Measurements from ENCODE around the gene VCPKMT.

VCPKMT gene

DNA sequence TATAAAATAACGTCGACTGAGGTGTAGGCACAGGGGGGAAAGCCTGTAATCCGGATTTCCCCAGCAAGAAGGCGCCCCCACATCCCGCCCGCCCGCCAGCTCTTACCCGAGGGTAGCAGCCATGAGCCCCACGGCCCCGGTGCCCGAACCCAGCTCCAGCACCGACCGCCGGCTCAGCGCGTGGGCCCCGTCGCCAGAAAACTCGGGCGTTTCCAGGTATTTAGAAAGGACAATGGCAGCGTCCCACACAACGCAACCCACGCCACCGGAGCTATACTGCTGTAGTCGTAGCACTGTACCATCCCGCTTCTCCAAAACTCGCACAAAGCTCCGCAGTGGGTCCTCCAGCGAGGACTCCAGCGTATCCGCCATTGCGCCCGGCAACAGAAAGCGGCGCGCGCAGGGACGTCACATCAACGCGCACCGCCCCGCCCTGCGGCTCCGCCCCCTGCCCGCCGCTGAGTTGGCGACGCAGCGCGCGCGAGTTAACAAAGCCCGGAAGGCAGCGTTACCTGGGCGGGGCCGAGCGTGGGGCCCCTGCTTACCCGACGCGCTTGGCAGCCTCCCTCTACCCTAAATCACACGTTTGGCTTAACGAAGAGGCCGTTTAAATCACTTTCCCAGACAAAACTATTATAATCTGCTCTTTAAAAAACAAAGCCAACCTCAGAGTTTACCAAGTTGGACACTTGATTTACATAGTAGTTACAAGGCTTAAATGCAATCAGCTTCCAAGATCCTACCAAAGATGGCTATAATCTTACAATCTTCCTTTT, at the start of gene VCPKMT:
Gene VCPKMT (minus strand): TSS at position 392 of the 776 bp plus-strand sequence. CDS start 20 bp downstream, at position 372.
- no peak for TF ChIP-seq CTCF (IDR thresholded peaks at IDR 0.05; ENCODE audit: borderline replicate concordance, control extremely low read depth, extremely low read depth, insufficient read depth, missing control alignments)
- DNase-seq (ENCODE audit: low spot score), result peak; percentile 94
- in situ Hi-C loops (cut with MboI; ENCODE audit: low sequenced_read_pairs, unreplicated experiment), result loop anchor here (25.0 kb wide), 1 partner anchor 479 kb away; the partner anchor contains the start of gene DNAAF2

- TF ChIP-seq CTCF (IDR thresholded peaks at IDR 0.05; ENCODE audit: borderline replicate concordance, control extremely low read depth, extremely low read depth, insufficient read depth, missing control alignments), result no peak
- DNase-seq (ENCODE audit: low spot score), result no peak
- in situ Hi-C loops (cut with MboI; ENCODE audit: low sequenced_read_pairs, unreplicated experiment), result no loop called here
Measured at GRCh38 chr14:50156111-50156510, 39.7 kb upstream of the VCPKMT start.

DNA sequence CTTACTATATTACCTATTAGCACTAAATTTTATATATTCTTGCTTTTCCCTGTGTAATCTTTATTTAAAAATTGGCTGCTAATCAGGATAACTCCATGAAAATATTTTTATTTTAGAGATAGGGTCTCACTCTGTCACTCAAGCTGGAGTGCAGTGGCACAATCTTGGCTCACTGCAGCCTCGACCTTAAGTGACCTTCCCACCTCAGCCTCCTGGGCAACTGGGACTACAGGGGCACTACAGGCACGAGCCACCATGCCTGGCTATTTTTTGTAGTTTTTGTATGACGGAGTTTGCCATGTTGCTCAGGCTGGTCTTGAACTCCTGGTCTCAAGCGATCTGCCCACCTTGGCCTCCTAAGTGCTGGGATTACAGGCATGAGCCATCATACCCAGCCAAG, 32.4 kb upstream of the VCPKMT start:
- no peak for DNase-seq (ENCODE audit: low spot score)
- in situ Hi-C loops (cut with MboI; ENCODE audit: low sequenced_read_pairs, unreplicated experiment), result loop anchor here (25.0 kb wide), 1 partner anchor 389 kb away; the partner anchor contains the start of gene MAP4K5
- no peak for TF ChIP-seq CTCF (IDR thresholded peaks at IDR 0.05; ENCODE audit: borderline replicate concordance, control extremely low read depth, extremely low read depth, insufficient read depth, missing control alignments)

DNA sequence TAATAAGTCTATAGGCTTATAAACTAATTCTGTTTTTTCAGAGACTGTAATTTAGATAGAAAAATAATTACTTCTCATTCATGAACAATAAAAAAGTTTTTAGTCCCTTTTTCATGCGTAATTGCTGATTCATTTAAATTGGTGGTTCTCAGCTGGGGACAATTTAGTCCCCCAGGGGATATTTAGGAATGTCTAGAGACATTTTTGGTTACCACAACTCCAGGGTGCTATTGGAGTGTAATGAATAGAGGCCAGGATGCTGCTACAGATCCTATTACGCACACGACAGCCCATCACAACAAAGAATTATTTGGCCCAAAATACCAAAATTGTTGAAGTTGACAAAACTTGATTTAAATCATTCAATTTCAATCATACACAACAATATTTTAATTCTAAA, 22.8 kb upstream of the VCPKMT start:
- in situ Hi-C loops (cut with MboI; ENCODE audit: low sequenced_read_pairs, unreplicated experiment), result loop anchor here (25.0 kb wide), 1 partner anchor 398 kb away; the partner anchor contains the start of gene MAP4K5
- no peak for TF ChIP-seq CTCF (IDR thresholded peaks at IDR 0.05; ENCODE audit: borderline replicate concordance, control extremely low read depth, extremely low read depth, insufficient read depth, missing control alignments)
- no peak for DNase-seq (ENCODE audit: low spot score)

- in situ Hi-C loops (cut with MboI; ENCODE audit: low sequenced_read_pairs, unreplicated experiment), result loop anchor here (25.0 kb wide), 1 partner anchor 409 kb away; the partner anchor contains the start of gene MAP4K5
Measured at GRCh38 chr14:50127802-50128201, 11.4 kb upstream of the VCPKMT start.

DNA sequence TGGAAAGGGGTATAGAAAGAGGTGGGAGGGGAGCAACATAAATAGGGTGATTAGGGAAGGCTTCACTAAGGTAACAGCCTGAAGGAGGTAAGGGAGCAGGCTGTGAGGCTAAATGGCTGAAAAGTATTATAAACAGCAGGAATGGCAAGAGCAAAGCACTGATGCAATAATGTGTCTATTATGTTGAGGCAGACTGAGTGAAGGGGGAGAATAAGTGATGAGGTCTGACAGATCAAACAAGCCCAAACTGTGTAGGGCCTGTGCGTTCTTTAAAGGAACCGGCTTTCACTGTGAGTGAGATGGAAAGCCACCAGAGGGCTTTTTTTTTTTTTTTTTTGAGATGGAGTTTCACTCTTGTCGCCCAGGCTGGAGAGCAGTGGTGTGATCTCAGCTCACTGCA, 6.7 kb upstream of the VCPKMT start:
- in situ Hi-C loops (cut with MboI; ENCODE audit: low sequenced_read_pairs, unreplicated experiment), result loop anchor here (25.0 kb wide), 1 partner anchor 486 kb away; the partner anchor contains the start of gene DNAAF2
- no peak for DNase-seq (ENCODE audit: low spot score)
- no peak for TF ChIP-seq CTCF (IDR thresholded peaks at IDR 0.05; ENCODE audit: borderline replicate concordance, control extremely low read depth, extremely low read depth, insufficient read depth, missing control alignments)

More at GRCh38 chr14:50127802-50128201, 11.4 kb upstream of the VCPKMT start:
- TF ChIP-seq CTCF (IDR thresholded peaks at IDR 0.05; ENCODE audit: borderline replicate concordance, control extremely low read depth, extremely low read depth, insufficient read depth, missing control alignments), result no peak
- no peak for DNase-seq (ENCODE audit: low spot score)

All from GM13976 (cell line).